ENCODE results near the gene REG4. TPM values are rescaled to one million over a fixed set of nuclear protein-coding genes. Genes with fewer than 3 reads are reported as not detected.

Gene REG4
- total RNA-seq, 1 donor = not detected

DNA sequence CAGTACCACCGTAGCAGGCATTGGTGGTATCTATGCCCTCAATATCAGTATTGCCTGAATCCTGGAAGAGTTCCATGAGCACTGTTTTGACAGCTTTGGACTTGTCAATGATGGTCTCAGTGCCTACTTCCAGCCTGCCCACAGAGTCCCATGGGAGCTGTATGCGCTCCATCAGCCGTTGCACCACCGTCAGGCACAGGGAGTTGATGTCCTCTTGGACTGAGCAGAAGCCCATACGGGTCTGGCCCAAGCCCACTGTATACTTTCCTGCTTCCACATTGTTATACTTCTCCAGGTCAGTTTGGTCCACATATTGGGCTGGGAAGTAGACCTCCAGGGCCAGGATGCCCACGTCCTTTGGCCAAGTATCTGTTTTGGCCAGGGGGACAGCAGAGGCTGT, 47.0 kb downstream of the REG4 start:
- no peak overlapping the region for H3K27ac ChIP-seq (ENCODE audit: low read depth, low read length)
- H3K4me2 ChIP-seq (ENCODE audit: insufficient read depth, low read length) = no peak overlapping the region
- no peak for DNase-seq (ENCODE audit: insufficient read length, low spot score, missing footprints)
- no peaks in the 10 kb centered on the region for H3K4me1 ChIP-seq (ENCODE audit: insufficient read depth, low read length)
- no peaks in the 10 kb centered on the region for H3K36me3 ChIP-seq (ENCODE audit: insufficient read depth, low read length)
- TF ChIP-seq, protein P1, sequence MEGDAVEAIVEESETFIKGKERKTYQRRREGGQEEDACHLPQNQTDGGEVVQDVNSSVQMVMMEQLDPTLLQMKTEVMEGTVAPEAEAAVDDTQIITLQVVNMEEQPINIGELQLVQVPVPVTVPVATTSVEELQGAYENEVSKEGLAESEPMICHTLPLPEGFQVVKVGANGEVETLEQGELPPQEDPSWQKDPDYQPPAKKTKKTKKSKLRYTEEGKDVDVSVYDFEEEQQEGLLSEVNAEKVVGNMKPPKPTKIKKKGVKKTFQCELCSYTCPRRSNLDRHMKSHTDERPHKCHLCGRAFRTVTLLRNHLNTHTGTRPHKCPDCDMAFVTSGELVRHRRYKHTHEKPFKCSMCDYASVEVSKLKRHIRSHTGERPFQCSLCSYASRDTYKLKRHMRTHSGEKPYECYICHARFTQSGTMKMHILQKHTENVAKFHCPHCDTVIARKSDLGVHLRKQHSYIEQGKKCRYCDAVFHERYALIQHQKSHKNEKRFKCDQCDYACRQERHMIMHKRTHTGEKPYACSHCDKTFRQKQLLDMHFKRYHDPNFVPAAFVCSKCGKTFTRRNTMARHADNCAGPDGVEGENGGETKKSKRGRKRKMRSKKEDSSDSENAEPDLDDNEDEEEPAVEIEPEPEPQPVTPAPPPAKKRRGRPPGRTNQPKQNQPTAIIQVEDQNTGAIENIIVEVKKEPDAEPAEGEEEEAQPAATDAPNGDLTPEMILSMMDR (IDR thresholded peaks at IDR 0.05; ENCODE audit: extremely low read depth, low read depth, low read length) = no peak
- peaks cover 4% of the 10 kb centered on the region for H3K9me3 ChIP-seq (ENCODE audit: low read depth, low read length)
- H4K20me1 ChIP-seq (ENCODE audit: insufficient read depth, low read length) = no peaks in the 10 kb centered on the region
- no peak overlapping the region for H2AFZ ChIP-seq (ENCODE audit: low read length)
- no peak overlapping the region for H3K4me3 ChIP-seq (ENCODE audit: insufficient read depth, low read length)
- peaks cover 38% of the 10 kb centered on the region for H3K27me3 ChIP-seq (ENCODE audit: insufficient read depth, low read length)
- no peaks in the 10 kb centered on the region for H3K79me2 ChIP-seq (ENCODE audit: insufficient read depth, low read length)

DNA sequence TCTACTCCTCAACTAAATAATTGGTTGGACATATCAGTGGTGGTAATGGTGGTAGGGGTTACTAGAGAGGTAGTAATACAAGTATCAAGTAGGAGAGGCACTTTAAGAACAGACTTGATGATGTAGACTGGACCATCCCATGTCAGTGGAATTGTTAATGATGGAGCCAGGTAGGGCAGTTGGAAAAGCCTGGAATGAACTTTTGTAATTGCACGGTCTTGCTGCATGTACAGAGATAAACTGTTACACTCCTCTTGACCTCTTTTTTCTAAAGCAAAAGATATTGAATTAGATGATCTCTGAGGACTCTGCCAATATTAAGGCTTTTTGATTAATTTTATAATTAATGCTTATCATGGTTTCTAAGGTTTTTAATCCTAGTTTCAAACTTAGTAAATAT, 48.3 kb downstream of the REG4 start:
- DNase-seq (ENCODE audit: insufficient read length, low spot score, missing footprints) = no peak
- Histone ChIP-seq H2AFZ (ENCODE audit: low read length) (no peak overlapping the region), H3K27ac (ENCODE audit: low read depth, low read length) (no peak overlapping the region), H3K4me1 (ENCODE audit: insufficient read depth, low read length) (no peaks in the 10 kb centered on the region), H3K27me3 (ENCODE audit: insufficient read depth, low read length) (peaks cover 30% of the 10 kb centered on the region), H3K4me3 (ENCODE audit: insufficient read depth, low read length) (no peak overlapping the region), H4K20me1 (ENCODE audit: insufficient read depth, low read length) (no peaks in the 10 kb centered on the region), H3K36me3 (ENCODE audit: insufficient read depth, low read length) (no peaks in the 10 kb centered on the region), H3K79me2 (ENCODE audit: insufficient read depth, low read length) (no peaks in the 10 kb centered on the region), H3K4me2 (ENCODE audit: insufficient read depth, low read length) (no peak overlapping the region), H3K9me3 (ENCODE audit: low read depth, low read length) (peaks cover 4% of the 10 kb centered on the region)
- TF ChIP-seq, protein P1 (IDR thresholded peaks at IDR 0.05; ENCODE audit: extremely low read depth, low read depth, low read length) = no peak

DNA sequence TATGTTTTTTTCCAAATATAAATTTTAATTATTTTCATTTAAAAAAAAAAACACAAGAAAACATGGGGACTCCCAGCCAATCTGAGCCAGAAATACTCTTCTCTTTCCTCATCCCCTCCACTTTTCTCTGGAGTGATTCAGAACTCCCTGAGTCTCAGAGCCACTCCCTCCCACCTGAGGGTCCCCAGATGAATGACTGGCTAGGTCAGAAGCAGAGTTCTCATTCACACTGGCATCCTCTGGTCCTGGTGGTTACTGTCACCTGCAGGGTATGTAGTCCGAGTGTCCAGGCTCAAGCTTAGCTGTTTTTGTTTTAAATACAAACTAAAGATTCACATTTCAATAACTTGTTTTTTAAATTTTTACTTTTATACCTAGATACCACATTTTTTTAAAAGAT, 48.9 kb downstream of the REG4 start:
- no peaks in the 10 kb centered on the region for H4K20me1 ChIP-seq (ENCODE audit: insufficient read depth, low read length)
- H3K79me2 ChIP-seq (ENCODE audit: insufficient read depth, low read length) = no peaks in the 10 kb centered on the region
- TF ChIP-seq, protein P1 (IDR thresholded peaks at IDR 0.05; ENCODE audit: extremely low read depth, low read depth, low read length) = no peak
- H3K36me3 ChIP-seq (ENCODE audit: insufficient read depth, low read length) = no peaks in the 10 kb centered on the region
- no peak overlapping the region for H3K4me2 ChIP-seq (ENCODE audit: insufficient read depth, low read length)
- H3K4me3 ChIP-seq (ENCODE audit: insufficient read depth, low read length) = no peak overlapping the region
- H3K27me3 ChIP-seq (ENCODE audit: insufficient read depth, low read length) = peaks cover 30% of the 10 kb centered on the region
- no peak for DNase-seq (ENCODE audit: insufficient read length, low spot score, missing footprints)
- H2AFZ ChIP-seq (ENCODE audit: low read length) = no peak overlapping the region
- no peak overlapping the region for H3K27ac ChIP-seq (ENCODE audit: low read depth, low read length)
- no peaks in the 10 kb centered on the region for H3K4me1 ChIP-seq (ENCODE audit: insufficient read depth, low read length)
- peaks cover 4% of the 10 kb centered on the region for H3K9me3 ChIP-seq (ENCODE audit: low read depth, low read length)

DNA sequence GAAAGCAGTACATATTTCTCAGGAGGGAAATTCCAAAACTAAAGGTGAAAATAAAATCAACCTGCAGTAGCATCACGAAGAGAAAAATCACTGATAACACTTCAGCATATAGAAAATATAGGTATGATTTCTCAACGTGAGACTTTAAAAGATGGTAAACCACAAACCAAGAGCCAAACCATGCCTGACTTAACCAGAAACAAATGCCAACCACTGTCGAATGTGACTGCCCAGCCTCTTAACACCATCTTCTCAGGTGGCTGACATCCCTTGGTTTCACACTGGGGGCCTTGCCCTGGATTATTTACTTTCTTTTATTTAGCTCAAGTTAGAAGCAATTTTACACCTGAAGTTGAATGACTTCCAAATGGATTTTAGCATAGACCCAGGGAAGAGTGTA, 52.7 kb downstream of the REG4 start:
- Histone ChIP-seq H2AFZ (ENCODE audit: low read length) (no peak overlapping the region), H3K27me3 (ENCODE audit: insufficient read depth, low read length) (peaks cover 33% of the 10 kb centered on the region), H3K27ac (ENCODE audit: low read depth, low read length) (no peak overlapping the region), H4K20me1 (ENCODE audit: insufficient read depth, low read length) (no peaks in the 10 kb centered on the region), H3K36me3 (ENCODE audit: insufficient read depth, low read length) (no peaks in the 10 kb centered on the region), H3K9me3 (ENCODE audit: low read depth, low read length) (no peaks in the 10 kb centered on the region), H3K79me2 (ENCODE audit: insufficient read depth, low read length) (no peaks in the 10 kb centered on the region), H3K4me3 (ENCODE audit: insufficient read depth, low read length) (no peak overlapping the region), H3K4me1 (ENCODE audit: insufficient read depth, low read length) (no peaks in the 10 kb centered on the region), H3K4me2 (ENCODE audit: insufficient read depth, low read length) (no peak overlapping the region)
- DNase-seq (ENCODE audit: insufficient read length, low spot score, missing footprints) = no peak
- TF ChIP-seq, protein P1 (IDR thresholded peaks at IDR 0.05; ENCODE audit: extremely low read depth, low read depth, low read length) = no peak

Measured in osteoblast (primary cell).